ENCODE measurements around the gene FAM180A.
A peak's percentile ranks its signal among the peaks of the same experiment; 100 is the strongest.

The FAM180A gene

GRCh38 chr7:135736586-135737305, 11.9 kb downstream of the FAM180A start:
- DNase-seq: no peak

GRCh38 chr7:135734343-135734689, 14.3 kb downstream of the FAM180A start:
- no peak for DNase-seq

DNA sequence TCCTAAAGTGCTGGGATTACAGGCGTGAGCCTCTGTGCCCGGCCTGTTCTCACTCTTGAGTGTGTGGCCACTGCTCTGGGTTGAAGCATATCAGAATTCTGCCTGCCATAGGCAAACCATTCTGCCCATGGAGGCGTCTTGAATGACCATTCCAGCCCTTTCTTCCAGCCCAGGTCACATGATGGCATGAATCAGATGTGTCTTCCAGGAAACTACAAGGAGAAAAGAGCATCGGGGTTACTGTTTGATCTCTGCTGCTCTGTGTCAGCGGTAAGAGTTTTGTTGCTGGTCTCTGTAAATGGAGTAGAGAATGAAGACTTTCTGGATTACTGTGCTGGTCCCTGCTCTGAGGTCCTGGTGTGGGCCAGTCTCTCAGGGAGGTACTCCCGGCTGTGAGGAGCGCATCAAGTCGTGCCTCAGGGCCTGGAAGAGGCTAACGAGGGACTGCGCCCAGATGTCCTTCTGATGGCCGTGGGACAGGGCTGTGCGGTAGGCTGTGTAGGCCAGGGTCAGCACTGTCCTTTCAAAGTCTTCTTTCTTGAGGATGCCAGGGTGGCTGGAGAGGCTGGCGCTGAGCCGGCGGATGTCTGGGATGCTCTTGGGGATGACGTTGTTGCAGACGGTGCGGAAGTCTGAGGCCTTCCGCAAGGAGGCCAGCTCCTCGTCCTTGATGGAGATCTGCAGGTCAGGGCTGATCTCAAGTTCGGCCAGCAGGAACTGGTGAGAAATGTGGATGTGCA, 14.8 kb downstream of the FAM180A start:
- DNase-seq: no peak

DNA sequence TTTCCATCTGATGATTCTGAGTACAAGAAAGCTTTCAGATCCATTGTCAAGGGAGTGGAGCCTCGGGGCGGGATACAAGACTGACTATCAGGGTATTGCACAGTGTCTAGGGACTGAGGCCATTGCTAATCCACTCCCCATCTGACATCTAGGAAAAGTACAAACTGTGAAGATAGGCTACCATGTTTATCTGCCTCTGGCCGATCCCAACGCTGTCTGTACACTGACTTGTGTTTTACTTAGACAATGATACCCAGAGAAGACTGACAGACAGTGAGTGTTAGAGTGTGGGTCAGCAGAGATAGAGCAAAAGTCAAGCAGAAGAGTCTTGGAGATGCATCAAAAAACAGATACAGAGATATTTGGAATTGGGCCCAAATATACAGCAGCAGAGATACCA, 17.5 kb downstream of the FAM180A start:
- DNase-seq: no peak

DNA sequence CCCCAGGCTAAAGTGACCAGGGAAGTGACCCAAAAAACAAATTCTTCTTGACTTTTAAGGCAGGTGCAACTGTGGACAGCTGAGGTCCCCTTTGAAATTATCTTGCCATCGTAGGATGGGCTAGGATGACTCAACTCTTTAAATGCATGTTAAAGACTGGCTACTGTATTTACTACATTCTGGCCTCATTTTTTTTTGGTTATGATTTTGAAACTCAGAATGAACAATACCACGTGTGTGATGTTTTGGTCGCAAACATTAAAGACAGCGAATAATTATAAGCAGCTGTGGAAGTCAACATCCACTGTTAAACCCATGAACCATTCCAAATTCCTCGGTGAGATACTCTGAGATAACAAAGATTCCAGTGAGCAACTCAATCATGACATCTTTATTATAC, 19.4 kb downstream of the FAM180A start:
- no peak for DNase-seq

DNA sequence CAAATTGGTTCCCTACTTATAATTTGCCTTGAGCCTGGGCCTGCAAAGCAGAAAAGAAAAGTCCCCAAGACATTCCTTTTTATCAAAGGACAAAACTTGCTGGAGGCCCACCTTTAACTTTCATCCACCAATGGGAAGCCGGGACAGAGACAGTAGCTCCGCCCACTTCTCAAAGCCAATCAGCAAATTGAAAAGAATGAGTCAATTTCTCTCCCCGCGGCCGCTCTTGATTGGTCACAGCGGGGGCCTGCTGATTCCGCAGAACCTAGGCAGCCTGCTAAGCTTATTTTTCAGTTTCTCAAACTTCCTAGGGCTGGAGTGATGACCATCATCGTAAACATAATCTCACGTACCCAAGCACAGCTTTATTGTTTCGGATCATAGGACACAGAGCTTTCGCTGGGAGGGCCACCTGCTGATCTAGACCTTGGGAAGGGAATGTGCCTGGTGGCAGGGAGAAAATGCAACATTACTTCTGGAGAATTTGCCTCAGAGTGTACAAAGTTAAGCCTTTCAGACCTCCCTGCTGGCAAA, 20.4 kb downstream of the FAM180A start, which contains the start of gene SLC13A4:
Gene SLC13A4 (minus strand): TSS at position 51 of the 534 bp plus-strand sequence. CDS start 690 bp downstream, outside the sequence.
- no peak for DNase-seq

DNA sequence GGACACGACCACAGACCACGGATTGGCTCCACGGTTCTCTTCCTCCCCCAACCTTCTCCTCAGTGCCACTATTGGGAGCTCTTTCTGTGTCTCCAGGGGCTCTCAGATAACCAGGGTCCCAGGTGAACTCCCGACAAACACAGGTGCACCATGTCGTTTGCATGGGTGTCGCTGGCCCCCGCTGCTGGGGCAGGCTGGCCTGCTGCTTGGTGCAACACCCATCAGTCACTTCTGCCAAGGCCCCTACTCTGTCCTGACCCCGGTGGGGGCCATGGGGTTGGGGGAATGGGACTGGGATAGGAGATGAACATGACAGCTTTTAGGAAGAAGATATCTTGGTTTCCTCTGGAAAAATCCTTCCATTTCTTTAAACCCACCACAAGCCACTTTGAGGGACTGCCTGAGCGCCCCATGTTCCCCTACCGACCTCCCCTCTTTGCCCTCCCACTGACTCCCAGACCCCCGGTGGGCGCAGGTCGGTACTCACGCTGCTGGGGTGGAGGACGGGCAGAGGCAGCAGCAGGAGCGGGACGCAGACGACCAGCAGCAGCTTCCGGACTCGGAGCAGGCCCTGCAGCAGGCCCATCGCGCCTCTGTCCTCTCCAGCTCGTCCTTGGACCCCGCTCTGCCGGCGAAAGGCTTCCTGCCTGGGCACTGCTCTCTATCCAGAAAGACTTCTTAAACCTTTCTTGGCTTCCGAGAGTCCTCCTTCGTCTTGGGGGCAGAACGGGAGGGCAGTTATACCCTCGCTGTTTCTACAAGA, 21.5 kb downstream of the FAM180A start:
- DNase-seq: no peak

- DNase-seq: no peak
These were observed 22.3 kb downstream of the FAM180A start for GRCh38 chr7:135726276-135726788.

GRCh38 chr7:135723411-135723810, 25.2 kb downstream of the FAM180A start:
- DNase-seq: no peak

- no peak for DNase-seq
These were observed 27.3 kb downstream of the FAM180A start for GRCh38 chr7:135721198-135721820.

DNA sequence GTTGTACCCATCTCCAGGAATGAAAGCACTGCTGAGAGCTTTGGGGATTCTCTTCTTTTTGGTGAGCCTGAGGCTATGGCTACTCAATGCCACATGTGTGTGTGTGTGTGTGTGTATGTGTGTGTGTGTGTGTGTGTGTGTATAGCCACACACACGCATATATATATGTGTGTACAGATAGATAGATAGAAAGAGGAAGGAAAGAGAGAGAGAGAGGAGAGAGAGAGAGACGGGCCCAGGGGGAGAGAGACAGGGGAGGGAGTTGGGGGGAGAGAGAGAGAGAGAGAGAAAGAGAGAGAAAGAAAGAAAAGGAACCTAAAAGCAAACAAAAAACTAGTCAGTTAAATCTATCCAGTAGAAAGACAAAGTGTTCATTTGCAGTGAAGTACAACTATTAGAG, 28.9 kb downstream of the FAM180A start:
- no peak for DNase-seq

DNA sequence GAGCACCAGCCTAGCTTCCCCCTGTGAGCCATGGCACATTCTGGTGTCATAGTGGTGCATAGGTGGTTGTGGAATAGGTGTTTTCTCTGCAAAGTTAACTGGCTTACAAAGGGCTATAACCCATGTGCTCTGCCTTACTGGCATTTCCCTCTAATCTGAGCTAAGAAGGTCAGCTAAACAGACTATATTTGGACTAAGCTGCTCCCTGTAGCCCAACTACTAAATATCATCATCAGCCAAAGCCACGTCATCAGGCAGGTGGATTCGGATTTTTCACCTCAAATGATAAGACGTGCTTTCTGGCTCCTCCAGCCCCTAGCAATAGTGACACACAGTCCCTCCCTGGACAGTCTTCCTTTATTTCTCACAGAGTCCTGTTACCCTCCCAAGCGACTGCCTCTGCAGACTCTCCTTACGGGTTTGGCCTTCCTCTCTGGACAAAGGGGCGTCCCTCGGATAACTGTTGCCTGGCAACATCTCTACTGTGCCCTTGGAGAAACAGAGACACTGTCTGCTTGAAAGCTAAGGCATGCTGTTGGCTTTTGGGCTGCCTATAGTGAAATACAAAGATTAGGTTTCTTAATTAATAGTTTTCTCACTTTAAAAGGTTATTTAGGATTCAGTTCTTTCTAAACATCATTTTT, 29.7 kb downstream of the FAM180A start:
- DNase-seq: no peak

DNA sequence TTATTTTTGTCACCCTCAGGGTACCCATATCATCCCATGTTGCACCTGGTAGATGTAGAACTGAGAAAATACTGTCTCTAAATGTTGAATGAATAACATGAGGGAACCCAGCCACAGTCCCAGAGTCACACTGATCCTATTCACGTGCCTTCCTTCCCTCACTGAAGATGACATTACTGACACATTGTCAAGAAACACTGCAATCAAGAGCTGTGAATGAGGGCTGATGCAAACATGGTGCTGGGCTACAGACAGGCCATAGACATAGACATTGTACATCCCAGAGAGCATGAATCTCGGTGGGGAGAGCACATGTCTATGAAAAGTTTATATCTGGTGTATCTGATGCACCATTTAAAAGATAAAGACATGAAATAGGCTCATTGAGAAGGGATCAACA, 30.4 kb downstream of the FAM180A start:
- no peak for DNase-seq

DNA sequence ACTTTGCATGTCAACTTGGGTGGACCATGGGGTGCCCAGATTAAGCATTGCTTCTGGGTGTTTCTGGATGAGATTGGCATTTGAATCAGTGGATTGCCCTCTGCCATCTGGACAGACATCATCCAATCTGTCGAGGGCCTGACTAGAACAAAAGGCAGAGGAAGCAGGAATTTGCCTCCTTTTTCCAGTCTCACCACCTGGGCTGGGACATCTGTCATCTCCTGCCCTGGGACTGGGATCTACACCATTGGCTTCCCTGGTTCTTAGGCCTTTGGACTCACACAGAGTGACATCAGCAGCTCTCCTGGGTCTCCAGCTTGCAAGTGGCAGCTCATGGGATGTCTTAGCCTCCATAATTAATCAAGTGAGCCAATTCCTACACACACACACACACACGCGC, 30.9 kb downstream of the FAM180A start:
- no peak for DNase-seq

DNA sequence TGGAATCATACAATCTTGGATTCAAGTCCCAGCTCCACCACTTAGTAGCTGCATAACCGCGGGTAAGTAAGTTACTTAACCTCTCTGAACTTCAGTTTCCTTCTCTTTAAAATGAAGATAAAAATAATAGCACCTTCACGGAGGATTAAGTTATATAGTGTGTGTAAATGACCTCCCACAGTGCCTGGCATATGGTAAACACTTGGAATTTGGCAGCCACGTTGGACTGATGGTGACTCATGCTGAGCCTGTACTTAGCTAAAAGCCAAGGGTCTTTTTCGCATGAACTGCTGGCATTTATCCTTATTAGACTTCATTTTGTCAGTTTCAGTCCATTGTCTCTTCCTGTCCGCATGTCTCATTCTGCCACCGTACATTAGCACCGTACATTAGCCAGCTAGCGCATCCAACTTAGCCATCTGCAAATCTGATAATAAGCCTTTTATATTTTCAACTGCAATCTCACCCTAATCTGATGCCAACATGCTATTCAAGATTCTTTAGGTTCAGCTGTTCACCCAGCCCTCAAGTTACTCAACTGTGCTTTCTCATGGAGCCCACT, 31.9 kb downstream of the FAM180A start:
- no peak for DNase-seq

DNA sequence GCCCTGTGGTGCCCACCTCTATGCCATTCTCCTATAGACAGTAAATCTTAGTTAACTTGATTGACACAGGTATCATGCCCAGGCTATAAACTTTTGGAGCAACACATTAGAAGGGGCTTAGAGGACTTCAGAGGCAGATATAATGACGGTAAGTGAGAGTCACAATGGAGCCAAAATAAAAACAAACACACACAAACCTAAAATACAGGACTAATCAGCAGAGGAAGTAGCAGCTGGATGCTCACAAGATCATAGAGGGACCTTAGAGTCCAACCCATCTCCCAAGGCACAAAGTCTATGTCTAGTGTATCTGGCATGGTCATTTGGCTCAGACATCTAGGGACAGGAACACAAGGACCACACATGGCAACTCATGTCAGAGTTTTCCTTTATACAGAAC, 32.9 kb downstream of the FAM180A start:
- DNase-seq: no peak

DNA sequence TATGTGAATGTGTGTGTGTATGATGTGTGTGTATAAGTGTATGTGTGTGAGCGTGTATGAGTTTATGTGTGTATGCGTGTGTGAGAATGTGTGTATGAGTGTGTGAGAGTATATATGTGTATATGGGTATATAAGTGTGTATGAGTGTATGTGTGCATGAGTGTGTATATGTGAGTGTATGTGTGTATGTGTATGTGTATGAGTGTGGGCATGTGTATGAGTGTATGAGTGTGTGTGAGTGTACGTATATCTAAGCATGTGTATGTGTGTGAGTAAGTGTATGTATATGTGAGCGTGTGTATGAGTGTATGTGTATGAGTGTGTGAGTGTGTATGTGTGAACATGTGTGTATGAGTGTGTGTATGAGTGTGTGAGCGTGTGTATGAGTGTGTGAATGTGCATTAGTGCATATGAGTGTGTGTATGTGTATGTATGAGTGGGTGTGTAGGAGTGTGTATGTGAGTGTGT, 33.5 kb downstream of the FAM180A start:
- DNase-seq: no peak

DNA sequence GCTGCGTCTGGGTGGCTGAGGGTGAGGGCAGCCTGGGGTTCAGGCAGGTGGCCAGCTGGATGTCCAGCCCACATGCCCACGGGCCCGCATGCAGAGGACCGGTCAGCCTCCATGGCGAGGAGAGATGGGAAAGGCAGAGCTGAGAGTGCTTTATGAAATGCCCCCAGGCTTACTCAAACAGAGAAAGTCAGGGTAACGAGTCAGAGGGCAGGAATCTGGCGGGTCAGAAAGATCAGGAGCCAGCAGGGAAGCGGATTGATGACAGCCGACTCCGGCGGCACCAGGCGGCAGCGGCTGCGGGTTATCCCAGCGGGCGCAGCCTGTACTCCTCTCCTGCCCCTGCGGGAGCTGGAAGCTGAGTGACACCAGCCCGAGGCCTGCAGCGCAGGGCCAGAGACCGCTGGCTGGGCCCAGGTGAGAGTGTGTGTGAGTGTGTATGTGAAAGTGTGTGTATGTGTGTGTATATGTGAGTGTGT, 34.0 kb downstream of the FAM180A start:
- DNase-seq: peak; percentile 76

- DNase-seq: no peak
These were observed 34.7 kb downstream of the FAM180A start for GRCh38 chr7:135713836-135714470.

GRCh38 chr7:135712796-135713195, 35.8 kb downstream of the FAM180A start:
- DNase-seq: no peak

DNA sequence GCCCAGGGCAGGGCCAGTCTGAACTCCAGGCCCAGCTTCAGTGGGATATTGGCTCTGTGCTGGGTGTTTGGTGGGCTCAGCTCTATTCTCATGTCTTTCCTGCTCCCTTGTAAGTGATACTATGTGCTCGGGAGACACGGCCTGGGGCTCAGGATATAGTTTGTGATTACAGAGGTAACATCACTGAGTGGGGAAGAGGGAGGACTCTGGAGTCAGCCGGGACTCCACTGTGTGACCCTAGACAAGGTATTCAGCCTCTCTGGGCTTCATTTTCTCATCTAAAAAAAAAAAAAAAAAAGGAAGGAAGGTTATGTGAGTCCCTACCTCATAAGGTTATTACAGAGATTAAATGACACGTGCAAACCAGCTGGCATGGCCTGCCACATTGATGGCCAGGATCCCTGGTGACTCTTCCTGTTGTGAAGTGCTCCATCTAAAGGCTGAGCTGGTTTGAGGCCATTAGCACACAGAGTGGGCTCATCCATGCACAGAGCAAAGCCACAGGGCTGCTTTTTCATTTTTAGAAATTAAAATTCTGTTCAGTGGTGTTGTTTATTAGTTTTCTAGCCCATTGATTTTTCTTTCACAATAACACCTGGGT, 36.3 kb downstream of the FAM180A start:
- DNase-seq: no peak

All from 8988T (cell line).